Left hindlimb (tissue), 1 donor: ENCODE measurements around the gene SLC20A1.
A peak's percentile ranks its signal among the peaks of the same experiment; 100 is the strongest.
"Not testable (repeated sequence)": the region's sequence is repeated elsewhere in the genome, so short reads cannot be mapped to it uniquely, and the experiment has no call there.

Experiments used
- DNase-seq: peaks from one replicate; pipeline ENCODE4 v3.0.0-alpha.2; 2018

Gene SLC20A1

GRCh38 chr2:112646791-112647689, 1.3 kb downstream of the SLC20A1 start:
- DNase-seq, result no peak

DNA sequence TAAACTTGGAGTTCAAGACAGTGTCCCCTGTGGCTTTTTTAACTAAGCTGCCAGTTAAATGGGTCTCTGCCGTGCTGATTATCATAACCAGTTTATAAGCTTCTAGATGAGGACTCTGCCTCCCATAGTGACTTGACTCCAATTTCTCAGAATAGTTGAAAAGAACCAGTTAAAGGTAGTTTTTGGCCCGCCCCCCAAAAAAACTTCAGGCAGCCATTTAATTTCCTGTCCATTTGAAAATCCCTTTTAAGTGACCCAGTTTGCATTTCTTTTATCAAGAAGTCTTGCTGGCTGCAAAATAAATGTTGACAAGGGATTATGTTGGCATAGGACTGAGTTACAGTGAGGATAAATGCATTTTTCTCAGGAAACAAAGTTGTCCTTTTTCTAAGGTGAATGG, 2.3 kb downstream of the SLC20A1 start:
- no peak for DNase-seq

DNA sequence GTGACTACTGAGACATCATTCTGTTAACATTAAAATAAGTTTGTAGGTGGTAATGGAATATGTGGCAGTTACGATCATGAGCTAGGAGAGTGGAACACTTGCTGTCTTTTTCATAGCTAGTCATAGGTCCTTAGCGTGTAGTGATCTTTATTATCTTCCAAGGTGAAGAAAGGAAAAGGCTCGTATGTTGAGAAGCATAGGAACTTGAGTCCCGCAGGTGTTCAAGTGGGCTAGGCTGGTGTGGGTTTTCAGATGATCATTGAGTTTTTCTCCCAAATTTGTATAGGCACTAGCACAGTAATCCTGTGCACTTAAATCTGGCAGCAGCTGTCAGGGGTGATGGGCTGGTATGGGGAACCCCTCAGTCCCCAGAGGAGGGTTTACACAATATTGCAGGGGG, 10.9 kb downstream of the SLC20A1 start:
- no peak for DNase-seq

- DNase-seq, result no peak
Observed at GRCh38 chr2:112658301-112658700, 12.6 kb downstream of the SLC20A1 start.

GRCh38 chr2:112658839-112659667, 13.3 kb downstream of the SLC20A1 start:
- no peak for DNase-seq

- no peak for DNase-seq
Observed at GRCh38 chr2:112660138-112660537, 14.4 kb downstream of the SLC20A1 start.

- DNase-seq, result no peak
Observed at GRCh38 chr2:112661656-112662305, 16.0 kb downstream of the SLC20A1 start.

DNA sequence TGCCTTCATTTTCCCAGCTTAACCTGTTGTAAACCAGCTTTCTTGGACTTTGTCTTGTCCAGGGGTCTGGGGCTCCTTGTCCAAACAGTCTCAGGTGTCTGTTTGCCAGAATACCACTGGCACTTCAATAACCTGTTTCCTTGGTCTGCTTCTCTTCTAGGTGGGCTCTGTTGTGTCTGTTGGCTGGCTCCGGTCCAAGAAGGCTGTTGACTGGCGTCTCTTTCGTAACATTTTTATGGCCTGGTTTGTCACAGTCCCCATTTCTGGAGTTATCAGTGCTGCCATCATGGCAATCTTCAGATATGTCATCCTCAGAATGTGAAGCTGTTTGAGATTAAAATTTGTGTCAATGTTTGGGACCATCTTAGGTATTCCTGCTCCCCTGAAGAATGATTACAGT, 17.0 kb downstream of the SLC20A1 start:
- DNase-seq, result no peak

GRCh38 chr2:112664689-112665088, 18.9 kb downstream of the SLC20A1 start:
- no peak for DNase-seq

DNA sequence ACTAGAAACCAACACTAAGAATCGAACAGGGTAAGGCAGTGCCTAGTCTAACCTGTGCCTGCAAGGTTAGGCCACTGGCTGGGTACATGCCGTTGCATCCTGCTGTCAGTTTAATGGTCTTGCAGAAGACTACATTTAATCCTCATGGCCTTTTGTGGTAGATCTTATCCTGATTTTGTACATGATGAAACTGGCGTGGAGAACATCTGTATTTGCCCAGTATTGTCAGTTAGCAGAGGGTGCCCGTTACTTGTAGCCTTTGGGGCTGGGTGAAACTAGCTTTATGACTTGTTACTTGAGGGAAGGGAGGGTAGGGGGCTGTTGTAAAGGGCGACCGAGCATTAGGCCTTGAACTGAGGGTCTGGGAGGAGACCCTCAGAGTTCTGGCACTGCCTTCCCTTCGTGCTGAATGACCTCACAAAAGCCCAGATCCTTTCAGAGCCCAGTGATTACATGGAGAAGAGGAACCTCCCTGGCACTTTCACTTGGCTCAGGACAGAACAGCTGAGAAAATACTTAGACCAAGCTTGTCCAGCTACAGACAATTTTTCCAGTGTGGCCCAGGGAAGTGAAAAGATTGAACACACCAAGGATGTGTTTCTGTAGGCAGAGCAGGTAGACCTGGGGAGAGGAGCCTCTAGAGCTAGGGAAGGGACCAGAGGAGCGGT, 19.5 kb downstream of the SLC20A1 start:
- DNase-seq, result no peak

DNA sequence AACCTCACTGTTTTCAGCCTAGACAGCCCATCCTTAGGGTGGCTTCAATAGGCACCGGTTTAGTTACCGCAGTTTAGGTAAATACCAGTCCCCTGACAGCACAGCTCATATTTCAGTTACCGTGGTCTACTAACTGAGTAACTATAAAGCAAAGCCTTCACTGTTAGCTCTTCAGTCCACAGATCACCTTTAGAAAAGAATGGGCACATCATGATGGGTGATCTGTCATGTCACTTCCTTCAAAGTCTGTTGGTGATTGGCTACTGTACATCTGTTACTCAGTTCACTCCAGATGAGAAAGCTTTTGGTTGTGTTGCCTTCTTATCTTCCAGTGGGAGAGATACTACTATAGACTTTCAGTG, 21.0 kb downstream of the SLC20A1 start:
- DNase-seq, result no peak

- DNase-seq, result not testable (repeated sequence)
Observed at GRCh38 chr2:112667540-112667939, 21.8 kb downstream of the SLC20A1 start.

GRCh38 chr2:112669667-112670066, 23.9 kb downstream of the SLC20A1 start:
- no peak for DNase-seq

GRCh38 chr2:112670252-112671022, 24.7 kb downstream of the SLC20A1 start:
- DNase-seq, result no peak

DNA sequence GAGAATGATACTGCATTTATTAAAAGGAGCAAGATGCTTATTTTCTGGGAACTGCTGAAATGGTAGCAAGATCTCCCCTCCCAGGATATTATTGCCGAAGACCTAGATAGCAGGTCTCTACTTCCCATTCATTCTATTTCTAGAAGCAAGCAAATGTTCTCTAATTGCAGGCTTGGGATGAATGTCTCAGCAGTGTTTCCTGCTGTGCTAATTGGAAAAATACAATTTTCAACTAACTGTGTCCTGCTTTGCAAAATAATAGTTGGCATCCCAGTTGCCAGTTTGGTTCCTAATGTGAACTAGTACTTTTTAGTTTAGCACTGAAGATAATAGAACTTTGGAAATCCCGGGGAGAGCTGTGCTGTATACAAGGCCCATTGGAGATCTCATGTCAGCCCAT, 26.1 kb downstream of the SLC20A1 start:
- DNase-seq, result no peak

- no peak for DNase-seq
Observed at GRCh38 chr2:112673008-112673407, 27.3 kb downstream of the SLC20A1 start.

- no peak for DNase-seq
Observed at GRCh38 chr2:112674229-112674628, 28.5 kb downstream of the SLC20A1 start.

DNA sequence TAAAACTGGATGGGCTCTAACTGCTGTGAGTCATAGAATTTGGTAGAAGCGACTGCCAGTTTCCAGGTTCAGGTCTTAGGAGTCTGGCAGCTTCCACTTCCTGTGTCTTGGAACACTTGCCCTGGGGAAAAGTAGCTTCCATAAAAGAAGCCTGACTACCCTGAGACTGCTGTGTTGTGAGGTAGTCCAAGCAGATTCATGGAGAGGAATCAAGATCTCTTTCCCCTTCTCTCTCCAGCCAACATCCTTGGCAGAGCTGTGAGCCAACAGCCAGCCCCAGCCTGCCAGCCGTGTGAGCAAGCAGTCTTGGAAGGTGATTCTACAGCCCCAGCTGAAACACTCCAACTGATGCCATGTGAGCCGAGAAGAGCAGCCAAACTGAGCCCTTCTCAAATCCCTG, 33.7 kb downstream of the SLC20A1 start:
- DNase-seq, result peak; percentile 43

DNA sequence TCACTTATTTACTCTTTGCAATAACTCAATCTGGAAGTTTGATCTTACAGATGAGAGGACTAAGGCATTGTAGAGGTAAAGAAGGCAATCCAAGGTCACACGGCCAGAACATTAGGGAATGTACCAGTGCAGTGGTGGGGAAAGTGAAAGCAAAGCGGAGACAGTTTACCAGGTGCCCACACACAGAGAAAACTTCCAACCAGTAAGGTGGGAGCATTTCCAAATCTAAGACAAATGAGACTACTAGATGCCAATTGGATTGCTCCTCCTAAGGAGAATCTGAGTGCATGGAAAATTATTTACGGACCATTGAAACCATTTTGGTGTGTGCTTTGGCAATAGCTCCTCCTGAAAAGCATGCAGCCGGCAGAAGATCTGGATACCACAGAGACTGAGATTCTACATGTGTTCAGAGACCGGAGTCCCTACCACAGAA, 34.9 kb downstream of the SLC20A1 start:
- DNase-seq, result no peak

- no peak for DNase-seq
Observed at GRCh38 chr2:112682101-112682500, 36.4 kb downstream of the SLC20A1 start.

- DNase-seq, result no peak
Observed at GRCh38 chr2:112683550-112684414, 38.0 kb downstream of the SLC20A1 start.
